Natural killer cell (primary cell): Measurements from ENCODE around the gene ELMOD3. TPM values are rescaled to one million over a fixed set of nuclear protein-coding genes. Genes with fewer than 3 reads are reported as not detected.
"Not testable (repeated sequence)": the region's sequence is repeated elsewhere in the genome, so short reads cannot be mapped to it uniquely, and the experiment has no call there.

Experiments used
- ATAC-seq, 3 donors: fragments of 150-1000 bp in 2 of 3; fragments of 200-7000 bp in 1 of 3; cut with Tn5 transposase; 1 replicate in 1 of 3; 2 replicates in 2 of 3; pipeline ENCODE4 v1.10.0; 2021; ENCODE audit warnings: mild to moderate bottlenecking in 2 of 3, moderate library complexity in 2 of 3
- DNase-seq, 2 donors: peaks; one replicate each; pipeline versions ENCODE4 v3.0.0 to v3.0.0-alpha.2; 2013 to 2021; ENCODE audit warnings: mixed read lengths in 1 of 2
- H3K27ac ChIP-seq: one replicate; pipeline ENCODE4 v1.5.1; 2013; ENCODE audit warnings: mild to moderate bottlenecking, low read length
- H3K27me3 ChIP-seq: one replicate; pipeline ENCODE4 v1.6.1; 2013; ENCODE audit warnings: low read length; ENCODE audit not compliant: control insufficient read depth, insufficient read depth
- H3K36me3 ChIP-seq: one replicate; pipeline ENCODE4 v1.6.1; 2013; ENCODE audit warnings: low read length; ENCODE audit not compliant: control insufficient read depth, insufficient read depth
- H3K4me1 ChIP-seq: one replicate; pipeline ENCODE4 v1.6.1; 2013; ENCODE audit warnings: low read length; ENCODE audit not compliant: control insufficient read depth, insufficient read depth
- H3K4me3 ChIP-seq: one replicate; pipeline ENCODE4 v1.5.1; 2013; ENCODE audit warnings: low read length
- H3K9me3 ChIP-seq: one replicate; pipeline ENCODE4 v1.6.1; 2013; ENCODE audit warnings: low read length; ENCODE audit not compliant: control insufficient read depth, insufficient read depth
- H3K27ac Mint-ChIP-seq, 2 donors: one replicate each; pipeline ENCODE4 v1.8.0; 2022; ENCODE audit warnings: mild to moderate bottlenecking in 2 of 2, mixed read lengths in 2 of 2, moderate library complexity in 1 of 2
- H3K27me3 Mint-ChIP-seq, 2 donors: one replicate each; pipeline ENCODE4 v1.8.0; 2022; ENCODE audit warnings: low read depth in 2 of 2, mixed read lengths in 2 of 2
- H3K36me3 Mint-ChIP-seq: one replicate; pipeline ENCODE4 v1.8.0; 2022; ENCODE audit warnings: mixed read lengths
- H3K4me1 Mint-ChIP-seq, 2 donors: one replicate each; pipeline ENCODE4 v1.8.0; 2022; ENCODE audit warnings: mixed read lengths in 2 of 2
- H3K4me3 Mint-ChIP-seq: one replicate; pipeline ENCODE4 v1.8.0; 2022; ENCODE audit warnings: mild to moderate bottlenecking, moderate library complexity, mixed read lengths
- H3K9me3 Mint-ChIP-seq, 2 donors: one replicate each; pipeline ENCODE4 v1.8.0; 2022; ENCODE audit warnings: mixed read lengths in 2 of 2
- WGBS: methylation state at CpG from one replicate; pipeline ENCODE4 v1.1.7; 2013; ENCODE audit warnings: missing lambda C conversion rate; ENCODE audit not compliant: insufficient coverage; 5-methylcytosine and 5-hydroxymethylcytosine counted together
- intact Hi-C: fragments of 100-400 bp; cut with micrococcal nuclease; formaldehyde crosslinking; loops from one replicate; pipeline ENCODE4 v1.14.2; 2022
- total RNA-seq, 4 donors: library from RNA; stranded (reverse); fragments of 120-200 nt in 1 of 4; gene quantifications; one replicate each; pipeline versions ENCODE4 v1.2.3 to v1.2.4, GENCODE V29; 2013 to 2022
- TF ChIP-seq, protein P1 (sequence below): fragments of 200-600 bp; IDR thresholded peaks from one replicate; pipeline ENCODE4 v1.8.0; 2022; ENCODE audit warnings: antibody characterized with exemption

The ELMOD3 gene
- total RNA-seq, 3 donors from 2014 or later (not counting 1 experiment from before 2014, with no cell fraction given): 22.4 to 33.9 (median 24.8) TPM

DNA sequence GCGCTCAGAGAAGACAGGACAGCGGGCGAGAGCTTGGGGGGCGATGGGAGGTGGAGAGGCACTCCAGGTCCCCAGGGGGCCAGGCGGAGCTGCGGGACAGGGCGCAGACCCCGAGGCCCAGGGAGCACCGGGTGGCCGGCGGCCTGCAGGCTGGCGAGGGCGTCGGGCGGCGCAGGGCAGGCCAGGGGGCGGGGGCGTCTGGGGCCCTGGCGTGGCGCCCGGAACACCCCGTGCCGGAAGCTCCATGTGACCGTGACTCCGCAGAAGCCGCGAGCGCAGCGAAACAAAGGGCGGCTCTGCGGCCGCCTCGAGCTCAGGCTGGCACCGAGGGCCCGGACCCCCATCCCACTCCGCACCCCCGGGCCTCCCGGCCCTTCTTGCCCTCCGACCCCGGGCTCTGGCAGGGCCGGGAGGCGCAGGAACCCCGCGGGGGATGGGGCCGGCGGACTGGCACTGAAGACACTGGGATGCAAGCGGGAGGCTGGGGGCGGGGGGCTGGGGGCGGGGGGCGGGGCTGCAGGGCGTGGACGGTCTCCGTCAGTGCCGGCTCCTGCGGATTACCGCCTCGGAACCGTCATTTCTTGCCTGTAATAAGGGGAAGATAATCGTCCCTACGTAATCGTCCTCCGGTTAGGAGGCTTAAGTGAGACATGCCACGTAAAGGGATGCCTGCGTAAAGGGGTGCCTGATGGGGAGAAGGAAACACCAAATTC, 83.1 kb downstream of the ELMOD3 start:
- no peaks in the 10 kb centered on the region for H3K27me3 ChIP-seq
- 3% methylated on average over 58 of the region's 64 CpGs for WGBS
- H3K27me3 Mint-ChIP-seq: no peaks in the 10 kb centered on the region
- intact Hi-C loops: no loop called here
- H3K9me3 ChIP-seq: no peaks in the 10 kb centered on the region
- H3K4me1 ChIP-seq: peaks cover 20% of the 10 kb centered on the region
- no peaks in the 10 kb centered on the region for H3K36me3 ChIP-seq
- DNase-seq (peak; percentile 81 to 89), ATAC-seq (peak; percentile 90 to 93 (median 92))
- no peaks in the 10 kb centered on the region for H3K36me3 Mint-ChIP-seq
- TF ChIP-seq, protein P1, sequence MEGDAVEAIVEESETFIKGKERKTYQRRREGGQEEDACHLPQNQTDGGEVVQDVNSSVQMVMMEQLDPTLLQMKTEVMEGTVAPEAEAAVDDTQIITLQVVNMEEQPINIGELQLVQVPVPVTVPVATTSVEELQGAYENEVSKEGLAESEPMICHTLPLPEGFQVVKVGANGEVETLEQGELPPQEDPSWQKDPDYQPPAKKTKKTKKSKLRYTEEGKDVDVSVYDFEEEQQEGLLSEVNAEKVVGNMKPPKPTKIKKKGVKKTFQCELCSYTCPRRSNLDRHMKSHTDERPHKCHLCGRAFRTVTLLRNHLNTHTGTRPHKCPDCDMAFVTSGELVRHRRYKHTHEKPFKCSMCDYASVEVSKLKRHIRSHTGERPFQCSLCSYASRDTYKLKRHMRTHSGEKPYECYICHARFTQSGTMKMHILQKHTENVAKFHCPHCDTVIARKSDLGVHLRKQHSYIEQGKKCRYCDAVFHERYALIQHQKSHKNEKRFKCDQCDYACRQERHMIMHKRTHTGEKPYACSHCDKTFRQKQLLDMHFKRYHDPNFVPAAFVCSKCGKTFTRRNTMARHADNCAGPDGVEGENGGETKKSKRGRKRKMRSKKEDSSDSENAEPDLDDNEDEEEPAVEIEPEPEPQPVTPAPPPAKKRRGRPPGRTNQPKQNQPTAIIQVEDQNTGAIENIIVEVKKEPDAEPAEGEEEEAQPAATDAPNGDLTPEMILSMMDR: no peak
- H3K27ac ChIP-seq: peak overlapping the region; percentile 79
- H3K9me3 Mint-ChIP-seq: no peaks in the 10 kb centered on the region
- H3K4me3 ChIP-seq: peak overlapping the region; percentile 21
- H3K4me1 Mint-ChIP-seq: peaks cover 5 to 19% of the 10 kb centered on the region in 2 donors
- peak overlapping the region; percentile 89 for H3K4me3 Mint-ChIP-seq
- H3K27ac Mint-ChIP-seq: peak overlapping the region; percentile 77 to 95

DNA sequence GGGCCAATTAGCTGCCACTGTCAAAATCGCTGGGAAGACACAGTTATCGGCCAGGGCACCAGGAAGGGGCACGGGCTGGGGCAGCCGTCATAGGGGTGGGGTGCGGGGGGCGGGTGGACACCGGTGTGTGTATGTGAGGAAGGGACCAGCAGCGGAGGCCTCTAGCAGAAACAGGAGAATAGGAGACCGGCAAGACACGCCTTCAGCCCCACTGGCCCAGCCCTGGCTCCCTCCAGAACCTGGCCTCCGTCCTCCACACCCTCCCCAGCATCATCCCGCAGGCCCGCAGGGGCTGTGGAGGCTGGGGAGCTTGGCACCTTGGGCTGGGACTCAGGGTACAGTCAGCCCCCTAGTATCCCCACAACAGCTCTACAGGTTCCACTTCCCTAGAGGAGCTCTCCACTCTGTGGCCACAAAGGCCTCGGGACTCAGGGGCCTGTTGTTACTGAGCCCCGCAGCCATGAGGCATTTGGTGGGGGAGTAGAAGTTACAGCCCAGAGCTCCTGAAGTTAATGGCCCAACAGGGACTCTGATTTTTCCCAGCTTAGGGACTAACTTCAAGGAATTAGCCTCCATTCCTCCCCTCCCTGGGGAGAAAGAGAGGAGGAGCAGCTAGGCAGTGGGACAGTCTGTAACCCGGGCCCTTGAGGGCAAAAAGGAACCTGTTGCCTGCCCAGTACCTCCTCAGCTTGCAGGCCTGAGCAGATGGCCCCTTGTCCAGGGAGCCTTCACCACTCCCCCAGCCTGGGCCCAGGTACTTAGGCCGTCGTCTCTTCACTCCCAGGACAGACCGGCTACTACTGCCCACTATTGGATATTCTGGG, 83.8 kb downstream of the ELMOD3 start:
- ATAC-seq (no peak), DNase-seq (no peak)
- Histone ChIP-seq H3K9me3 (no peaks in the 10 kb centered on the region), H3K27ac (peak overlapping the region; percentile 79), H3K4me3 (peak overlapping the region; percentile 21), H3K36me3 (no peaks in the 10 kb centered on the region), H3K27me3 (no peaks in the 10 kb centered on the region), H3K4me1 (peaks cover 20% of the 10 kb centered on the region)
- H3K36me3 Mint-ChIP-seq: no peaks in the 10 kb centered on the region
- H3K4me1 Mint-ChIP-seq: peaks cover 5 to 19% of the 10 kb centered on the region in 2 donors
- peak overlapping the region; percentile 77 to 95 for H3K27ac Mint-ChIP-seq
- WGBS: 50% methylated on average over 19 of the region's 19 CpGs
- intact Hi-C loops: no loop called here
- H3K27me3 Mint-ChIP-seq: no peaks in the 10 kb centered on the region
- no peaks in the 10 kb centered on the region for H3K9me3 Mint-ChIP-seq
- TF ChIP-seq, protein P1: no peak
- H3K4me3 Mint-ChIP-seq: peak overlapping the region; percentile 81

DNA sequence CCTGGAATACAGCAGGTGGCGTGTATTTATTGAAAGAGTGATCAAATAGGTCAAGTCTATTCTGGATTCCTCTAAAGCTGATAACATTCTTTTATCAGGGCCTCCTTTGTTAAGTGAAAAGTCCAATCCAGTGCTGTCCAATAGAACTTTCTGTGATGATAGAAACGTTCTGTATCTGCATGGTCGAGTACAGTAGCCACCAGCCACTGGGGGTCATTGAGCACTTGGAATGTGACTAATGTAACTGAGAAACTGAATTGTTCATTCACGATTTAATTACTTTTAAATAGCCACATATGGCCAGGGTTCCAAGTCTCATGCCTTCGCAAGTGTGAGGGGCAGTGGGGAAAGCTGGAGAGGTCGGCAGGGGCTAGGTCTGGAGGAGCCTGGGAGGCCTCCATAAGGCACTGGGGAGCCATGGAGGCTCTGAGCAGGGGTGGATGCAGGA, 84.5 kb downstream of the ELMOD3 start:
- Histone ChIP-seq H3K36me3 (no peaks in the 10 kb centered on the region), H3K4me1 (peaks cover 20% of the 10 kb centered on the region), H3K4me3 (no peak overlapping the region), H3K9me3 (no peaks in the 10 kb centered on the region), H3K27me3 (no peaks in the 10 kb centered on the region), H3K27ac (no peak overlapping the region)
- Mint-ChIP-seq H3K4me1 (peaks cover 5 to 19% of the 10 kb centered on the region in 2 donors), H3K4me3 (peak overlapping the region; percentile 31), H3K27ac (peak overlapping the region in 1 of 2 donors; percentile 38), H3K9me3 (no peaks in the 10 kb centered on the region), H3K27me3 (no peaks in the 10 kb centered on the region), H3K36me3 (no peaks in the 10 kb centered on the region)
- no peak for DNase-seq
- 93% methylated on average over 6 of the region's 6 CpGs for WGBS
- intact Hi-C loops: no loop called here
- TF ChIP-seq, protein P1: no peak
- no peak for ATAC-seq

DNA sequence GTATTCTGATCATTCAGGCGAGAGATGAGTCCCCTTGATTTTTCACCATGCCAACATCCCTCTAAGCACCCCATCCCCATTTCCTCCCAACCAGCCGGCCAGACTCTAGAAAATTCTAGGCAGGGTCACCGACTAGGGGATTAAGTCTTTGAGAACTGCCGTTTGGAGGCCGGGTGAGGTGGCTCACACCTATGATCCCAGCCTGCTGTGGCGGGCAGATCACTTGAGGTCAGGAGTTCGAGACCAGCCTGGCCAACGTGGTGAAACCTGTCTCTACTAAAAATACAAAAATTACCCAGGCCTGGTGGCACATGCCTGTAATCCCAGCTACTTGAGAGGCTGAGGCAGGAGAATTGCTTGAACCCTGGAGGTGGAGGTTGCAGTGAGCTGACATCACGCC, 85.0 kb downstream of the ELMOD3 start:
- intact Hi-C loops, H3K4me3 Mint-ChIP-seq, DNase-seq, H3K36me3 Mint-ChIP-seq, H3K4me3 ChIP-seq, H3K27me3 Mint-ChIP-seq, H3K9me3 Mint-ChIP-seq, H3K27me3 ChIP-seq, H3K36me3 ChIP-seq, H3K9me3 ChIP-seq, H3K27ac ChIP-seq, ATAC-seq: not testable (repeated sequence)
- WGBS: 92% methylated on average over 8 of the region's 9 CpGs
- Mint-ChIP-seq H3K4me1 (peaks cover 5 to 19% of the 10 kb centered on the region in 2 donors), H3K27ac (peak overlapping the region in 1 of 2 donors; percentile 38)
- H3K4me1 ChIP-seq: peaks cover 20% of the 10 kb centered on the region
